ENCODE measurements around the gene FEZ2.

DNA sequence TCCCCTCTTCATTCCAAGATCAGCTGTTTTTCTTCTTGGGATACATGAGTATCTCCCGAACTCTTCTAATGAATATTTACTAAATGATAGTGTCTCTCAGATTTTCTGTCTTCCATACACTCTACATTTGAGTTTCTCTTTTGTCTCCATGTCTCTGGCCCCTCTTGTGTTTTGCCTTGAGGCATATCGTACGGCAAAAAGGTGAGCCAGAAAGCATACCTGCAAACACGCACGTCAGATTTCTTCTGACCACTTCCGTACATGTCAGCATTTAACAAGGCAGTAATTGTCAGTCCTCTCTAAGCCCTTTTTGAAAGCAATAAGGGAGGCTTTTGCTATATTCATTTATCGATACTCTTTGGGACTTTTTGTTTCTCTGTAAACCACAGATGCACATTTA is 82.4 kb downstream of the FEZ2 start:
- no peak for TF ChIP-seq TCF12 (IDR thresholded peaks at IDR 0.05; ENCODE audit: low read depth)
- TF ChIP-seq FOXM1 (IDR thresholded peaks at IDR 0.05; ENCODE audit: borderline replicate concordance, low read depth) = no peak
- TF ChIP-seq, protein P1, sequence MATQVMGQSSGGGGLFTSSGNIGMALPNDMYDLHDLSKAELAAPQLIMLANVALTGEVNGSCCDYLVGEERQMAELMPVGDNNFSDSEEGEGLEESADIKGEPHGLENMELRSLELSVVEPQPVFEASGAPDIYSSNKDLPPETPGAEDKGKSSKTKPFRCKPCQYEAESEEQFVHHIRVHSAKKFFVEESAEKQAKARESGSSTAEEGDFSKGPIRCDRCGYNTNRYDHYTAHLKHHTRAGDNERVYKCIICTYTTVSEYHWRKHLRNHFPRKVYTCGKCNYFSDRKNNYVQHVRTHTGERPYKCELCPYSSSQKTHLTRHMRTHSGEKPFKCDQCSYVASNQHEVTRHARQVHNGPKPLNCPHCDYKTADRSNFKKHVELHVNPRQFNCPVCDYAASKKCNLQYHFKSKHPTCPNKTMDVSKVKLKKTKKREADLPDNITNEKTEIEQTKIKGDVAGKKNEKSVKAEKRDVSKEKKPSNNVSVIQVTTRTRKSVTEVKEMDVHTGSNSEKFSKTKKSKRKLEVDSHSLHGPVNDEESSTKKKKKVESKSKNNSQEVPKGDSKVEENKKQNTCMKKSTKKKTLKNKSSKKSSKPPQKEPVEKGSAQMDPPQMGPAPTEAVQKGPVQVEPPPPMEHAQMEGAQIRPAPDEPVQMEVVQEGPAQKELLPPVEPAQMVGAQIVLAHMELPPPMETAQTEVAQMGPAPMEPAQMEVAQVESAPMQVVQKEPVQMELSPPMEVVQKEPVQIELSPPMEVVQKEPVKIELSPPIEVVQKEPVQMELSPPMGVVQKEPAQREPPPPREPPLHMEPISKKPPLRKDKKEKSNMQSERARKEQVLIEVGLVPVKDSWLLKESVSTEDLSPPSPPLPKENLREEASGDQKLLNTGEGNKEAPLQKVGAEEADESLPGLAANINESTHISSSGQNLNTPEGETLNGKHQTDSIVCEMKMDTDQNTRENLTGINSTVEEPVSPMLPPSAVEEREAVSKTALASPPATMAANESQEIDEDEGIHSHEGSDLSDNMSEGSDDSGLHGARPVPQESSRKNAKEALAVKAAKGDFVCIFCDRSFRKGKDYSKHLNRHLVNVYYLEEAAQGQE (IDR thresholded peaks at IDR 0.05; ENCODE audit: low read depth) = no peak
- TF ChIP-seq, protein P2, sequence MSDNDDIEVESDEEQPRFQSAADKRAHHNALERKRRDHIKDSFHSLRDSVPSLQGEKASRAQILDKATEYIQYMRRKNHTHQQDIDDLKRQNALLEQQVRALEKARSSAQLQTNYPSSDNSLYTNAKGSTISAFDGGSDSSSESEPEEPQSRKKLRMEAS (IDR thresholded peaks at IDR 0.05) = no peak
